Thymus (tissue), 14 donors: ENCODE results near the gene LYRM1. TPM values are rescaled to one million over a fixed set of nuclear protein-coding genes. Genes with fewer than 3 reads are reported as not detected.

Experiments used
- DNase-seq, 9 donors: peaks; one replicate each; pipeline ENCODE4 v3.0.0-alpha.2; 2013; ENCODE audit warnings: low spot score in 9 of 9, low read depth in 6 of 9, missing footprints in 1 of 9
- H3K27ac ChIP-seq, 2 donors: one replicate each; pipeline ENCODE4 v1.5.1; 2013; ENCODE audit warnings: control low read depth in 1 of 2, low read depth in 1 of 2, low read length in 1 of 2, mild to moderate bottlenecking in 1 of 2, moderate library complexity in 1 of 2
- H3K27me3 ChIP-seq, 2 donors: one replicate each; pipeline ENCODE4 v1.5.1; 2013; ENCODE audit warnings: low read length in 1 of 2; ENCODE audit not compliant: control insufficient read depth in 2 of 2, insufficient read depth in 1 of 2
- H3K36me3 ChIP-seq, 2 donors: one replicate each; pipeline ENCODE4 v1.5.1; 2013; ENCODE audit warnings: low read length in 1 of 2, mild to moderate bottlenecking in 1 of 2, moderate library complexity in 1 of 2; ENCODE audit not compliant: control insufficient read depth in 2 of 2, insufficient read depth in 2 of 2
- H3K4me1 ChIP-seq, 2 donors: one replicate each; pipeline ENCODE4 v1.5.1; 2013; ENCODE audit warnings: low read length in 2 of 2; ENCODE audit not compliant: control insufficient read depth in 2 of 2, insufficient read depth in 2 of 2
- H3K4me3 ChIP-seq, 2 donors: one replicate each; pipeline ENCODE4 v1.5.1; 2013; ENCODE audit warnings: low read length in 2 of 2, control low read depth in 1 of 2, mild to moderate bottlenecking in 1 of 2
- H3K9me3 ChIP-seq, 2 donors: one replicate each; pipeline ENCODE4 v1.5.1; 2013; ENCODE audit warnings: low read length in 1 of 2, mild to moderate bottlenecking in 1 of 2; ENCODE audit not compliant: control insufficient read depth in 2 of 2, insufficient read depth in 1 of 2
- WGBS: extraction: QIAGEN DNeasy Blood & Tissue Kit; methylation state at CpG from one replicate; pipeline ENCODE4 v1.1.7; 2013; 5-methylcytosine and 5-hydroxymethylcytosine counted together
- long read RNA-seq, 10 donors: transcript quantifications; one replicate each; lab custom pipeline, GENCODE V29; 2026
- polyA plus RNA-seq: library from polyadenylated mRNA; stranded (reverse); fragments of 200-250 nt; gene quantifications from one replicate; pipeline ENCODE4 v1.2.3, GENCODE V29; 2013
- total RNA-seq: library from RNA; stranded (reverse); fragments of 120-200 nt; gene quantifications from one replicate; pipeline ENCODE4 v1.2.4, GENCODE V29; 2013
- donor health status: healthy.

The LYRM1 gene, protein sequence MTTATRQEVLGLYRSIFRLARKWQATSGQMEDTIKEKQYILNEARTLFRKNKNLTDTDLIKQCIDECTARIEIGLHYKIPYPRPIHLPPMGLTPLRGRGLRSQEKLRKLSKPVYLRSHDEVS
- total RNA-seq (32.3 TPM), polyA plus RNA-seq (53.3 TPM)
- long read RNA-seq, donor 1, partial matches to known transcripts: 0 of 1 reads
- long read RNA-seq, donor 1, other reads (novel, unspliced or antisense): 0 of 1 reads
- long read RNA-seq, donor 2: 0 reads
- long read RNA-seq, donor 3, transcript LYRM1-204 (4 exons, 1,558 nt): major isoform, 9 of 18 reads
- long read RNA-seq, donor 3, partial matches to known transcripts: 0 of 18 reads
- long read RNA-seq, donor 3, other reads (novel, unspliced or antisense): 0 of 18 reads
- long read RNA-seq, donor 4, partial matches to known transcripts: 0 of 4 reads
- long read RNA-seq, donor 4, other reads (novel, unspliced or antisense): 0 of 4 reads
- long read RNA-seq, donor 5, transcript LYRM1-204 (4 exons, 1,558 nt): major isoform, 9 of 22 reads
- long read RNA-seq, donor 5, transcript LYRM1-208 (4 exons, 460 nt): major isoform, 9 of 22 reads
- long read RNA-seq, donor 5, partial matches to known transcripts: 0 of 22 reads
- long read RNA-seq, donor 5, other reads (novel, unspliced or antisense): 0 of 22 reads
- long read RNA-seq, donor 6, partial matches to known transcripts: 0 of 8 reads
- long read RNA-seq, donor 6, other reads (novel, unspliced or antisense): 0 of 8 reads
- long read RNA-seq, donor 7, transcript LYRM1-204 (4 exons, 1,558 nt): major isoform, 6 of 10 reads
- long read RNA-seq, donor 7, partial matches to known transcripts: 0 of 10 reads
- long read RNA-seq, donor 7, other reads (novel, unspliced or antisense): 0 of 10 reads
- long read RNA-seq, donor 8, partial matches to known transcripts: 0 of 3 reads
- long read RNA-seq, donor 8, other reads (novel, unspliced or antisense): 0 of 3 reads
- long read RNA-seq, donor 9, transcript LYRM1-204 (4 exons, 1,558 nt): major isoform, 5 of 9 reads
- long read RNA-seq, donor 9, partial matches to known transcripts: 0 of 9 reads
- long read RNA-seq, donor 9, other reads (novel, unspliced or antisense): 0 of 9 reads
- long read RNA-seq, donor 10, transcript LYRM1-204 (4 exons, 1,558 nt): major isoform, 7 of 17 reads
- long read RNA-seq, donor 10, partial matches to known transcripts: 7 of 17 reads
- long read RNA-seq, donor 10, other reads (novel, unspliced or antisense): 0 of 17 reads

DNA sequence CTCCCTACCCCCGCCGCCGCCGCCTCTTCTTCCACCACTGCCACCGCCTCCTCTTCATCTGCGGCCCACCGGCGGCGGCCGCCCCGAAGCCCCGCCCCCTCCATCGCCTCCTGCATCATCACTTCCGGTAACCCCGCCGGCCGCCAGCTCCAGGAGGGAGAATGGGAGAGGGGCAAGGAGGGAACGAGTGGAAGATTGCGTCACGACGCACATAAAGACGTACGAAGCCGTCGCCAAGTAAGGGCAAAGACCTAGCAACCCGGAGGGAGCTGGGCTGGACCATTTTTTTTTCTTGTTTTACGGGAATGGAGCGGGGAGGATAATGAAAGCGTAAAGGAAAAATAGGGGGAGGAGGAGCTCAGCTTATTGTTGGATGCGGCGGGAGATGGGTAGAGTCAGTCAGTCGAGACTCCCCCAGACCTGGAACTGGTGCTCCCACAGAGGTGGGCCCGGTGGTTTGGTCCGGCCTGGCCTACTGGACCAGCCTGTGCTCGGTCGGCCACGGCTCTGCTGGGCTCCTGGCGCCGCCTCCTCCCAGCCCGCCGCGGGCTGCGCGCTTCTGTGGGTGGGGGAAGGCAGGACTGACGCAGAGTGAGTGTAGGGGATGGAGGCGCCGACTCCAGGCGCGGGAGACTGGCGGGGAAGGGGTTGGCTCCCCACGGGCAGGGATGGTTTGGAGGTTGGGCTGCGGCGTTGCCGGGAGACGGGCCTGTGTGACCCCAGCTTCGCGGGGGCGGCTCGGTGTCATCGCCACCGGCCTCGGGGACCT is at the start of gene LYRM1, which contains the start of gene DCUN1D3:
Gene LYRM1, plus strand, starts transcription at position 473 of the 769 bp plus-strand sequence. CDS start 14,785 bp downstream, outside the sequence.
Gene DCUN1D3, minus strand, starts transcription at position 60 of the 769 bp plus-strand sequence. CDS start 37,820 bp downstream, outside the sequence.
- H3K9me3 ChIP-seq: no peaks in the 10 kb centered on the region
- H3K4me1 ChIP-seq: peaks cover 21 to 24% of the 10 kb centered on the region in 2 donors
- peak; percentile 69 to 93 (median 83) for DNase-seq
- peak within 1 kb of the TSS; percentile 88 to 92 for H3K27ac ChIP-seq
- peak within 1 kb of the TSS; percentile 82 to 92 for H3K4me3 ChIP-seq
- peaks cover 0 to 4% of the 10 kb centered on the region in 2 donors for H3K36me3 ChIP-seq
- WGBS: under 1% methylated on average over 62 of the region's 62 CpGs
- H3K27me3 ChIP-seq: no peaks in the 10 kb centered on the region

DNA sequence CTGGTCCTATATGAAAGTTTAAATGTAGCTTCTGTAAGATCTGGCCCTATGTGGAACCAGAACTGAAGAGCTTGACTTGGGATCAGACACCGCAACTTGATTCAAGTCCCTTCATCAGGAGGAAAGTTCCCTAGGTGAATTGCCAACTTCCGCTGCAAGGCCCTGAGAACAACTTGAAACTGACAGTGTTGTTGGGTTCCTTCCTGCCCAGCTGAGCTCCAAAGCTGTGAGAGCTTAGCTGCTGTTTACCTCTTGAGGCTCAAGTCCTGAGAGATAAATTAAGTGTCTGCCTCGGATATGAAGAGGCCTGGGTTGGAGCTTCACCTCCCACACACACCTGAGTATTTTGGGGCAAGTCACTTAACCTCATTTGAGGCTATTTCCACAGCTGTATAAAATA is 49.6 kb upstream of the LYRM1 start:
- H3K9me3 ChIP-seq: no peaks in the 10 kb centered on the region
- H3K4me3 ChIP-seq: no peak overlapping the region
- no peaks in the 10 kb centered on the region for H3K4me1 ChIP-seq
- H3K27me3 ChIP-seq: no peaks in the 10 kb centered on the region
- DNase-seq: no peak
- 94% methylated on average over 3 of the region's 3 CpGs for WGBS
- no peak overlapping the region for H3K27ac ChIP-seq
- H3K36me3 ChIP-seq: peaks cover 10 to 17% of the 10 kb centered on the region in 2 donors

DNA sequence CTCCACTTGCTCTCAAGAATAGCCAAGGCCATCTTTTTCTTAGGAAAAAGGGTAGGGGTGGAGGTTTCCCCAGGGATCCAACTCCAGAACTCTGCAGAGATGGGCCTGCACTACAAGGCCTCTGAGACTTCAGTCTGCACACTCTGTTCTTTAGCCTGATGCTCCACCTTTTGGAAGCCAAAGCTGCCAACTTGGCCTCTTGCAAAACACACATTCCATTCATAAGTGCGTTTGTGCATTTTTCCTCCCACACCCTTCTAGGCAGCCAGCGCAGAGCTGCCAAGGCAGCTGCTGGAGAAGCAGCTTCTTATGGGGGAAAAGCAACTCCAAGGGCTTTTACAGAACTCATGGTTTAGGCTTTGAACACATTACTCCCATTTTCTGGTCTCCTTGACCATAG is 49.0 kb upstream of the LYRM1 start:
- Histone ChIP-seq H3K4me1 (no peaks in the 10 kb centered on the region), H3K27me3 (no peaks in the 10 kb centered on the region), H3K36me3 (peaks cover 7 to 12% of the 10 kb centered on the region in 2 donors), H3K27ac (no peak overlapping the region), H3K9me3 (no peaks in the 10 kb centered on the region), H3K4me3 (no peak overlapping the region)
- DNase-seq: no peak
- 92% methylated on average over 2 of the region's 2 CpGs for WGBS

DNA sequence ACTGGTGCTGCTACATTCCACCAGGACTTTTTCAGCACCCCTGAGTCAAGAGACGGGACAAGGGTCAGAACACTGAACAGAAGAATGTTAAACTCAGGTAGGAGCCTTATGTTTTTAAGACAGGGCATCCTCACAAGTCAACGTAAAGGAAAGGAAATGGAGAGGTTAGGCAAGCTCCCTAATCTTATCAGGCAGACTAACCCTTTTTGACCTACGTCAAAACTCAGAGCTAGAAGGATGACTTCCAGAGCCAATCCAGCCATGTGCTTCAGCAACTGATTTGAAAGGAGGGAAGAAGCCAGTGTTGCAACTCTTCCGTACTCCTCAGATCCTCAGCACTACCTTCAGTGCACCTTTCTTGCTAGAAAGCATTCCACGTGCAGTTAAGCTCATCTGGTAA is 47.4 kb upstream of the LYRM1 start:
- no peaks in the 10 kb centered on the region for H3K9me3 ChIP-seq
- DNase-seq: no peak
- no peaks in the 10 kb centered on the region for H3K4me1 ChIP-seq
- no peaks in the 10 kb centered on the region for H3K27me3 ChIP-seq
- no peak overlapping the region for H3K27ac ChIP-seq
- no peak overlapping the region for H3K4me3 ChIP-seq
- WGBS: 98% methylated on average over 5 of the region's 5 CpGs
- H3K36me3 ChIP-seq: peaks cover 3 to 6% of the 10 kb centered on the region in 2 donors

DNA sequence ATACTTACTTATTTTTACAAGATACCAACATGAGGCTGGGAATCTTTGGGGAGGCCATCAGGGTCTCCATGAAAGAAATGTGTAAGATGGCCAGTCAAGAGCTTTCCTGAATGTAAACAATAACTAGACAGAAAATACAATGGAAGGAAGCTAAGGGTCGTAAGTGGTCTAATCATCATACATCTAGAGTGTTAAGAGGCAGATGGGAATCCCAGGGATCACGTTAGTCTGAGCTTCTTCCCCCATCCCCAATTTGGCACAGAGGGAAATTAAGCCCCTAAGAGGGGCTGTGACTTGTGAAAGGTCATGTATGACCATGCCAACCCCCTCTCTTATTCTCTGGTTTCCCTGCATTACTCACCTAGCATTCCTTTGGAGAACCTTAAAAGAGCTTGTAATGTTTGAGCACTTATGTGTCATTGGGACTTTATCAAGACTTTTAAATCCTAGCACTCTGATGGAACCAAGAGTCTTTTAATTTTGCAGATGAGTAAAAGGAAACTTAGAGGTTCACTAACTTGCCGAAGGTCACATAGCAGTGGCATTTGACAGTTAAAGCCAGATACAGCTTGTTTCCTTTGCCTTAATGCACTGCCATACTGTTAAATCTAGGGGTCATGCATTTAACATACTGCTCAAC is 46.5 kb upstream of the LYRM1 start:
- WGBS: 98% methylated on average over 3 of the region's 3 CpGs
- peaks cover 3 to 6% of the 10 kb centered on the region in 2 donors for H3K36me3 ChIP-seq
- H3K27ac ChIP-seq: no peak overlapping the region
- no peaks in the 10 kb centered on the region for H3K9me3 ChIP-seq
- H3K27me3 ChIP-seq: no peaks in the 10 kb centered on the region
- H3K4me3 ChIP-seq: no peak overlapping the region
- no peak for DNase-seq
- no peaks in the 10 kb centered on the region for H3K4me1 ChIP-seq

DNA sequence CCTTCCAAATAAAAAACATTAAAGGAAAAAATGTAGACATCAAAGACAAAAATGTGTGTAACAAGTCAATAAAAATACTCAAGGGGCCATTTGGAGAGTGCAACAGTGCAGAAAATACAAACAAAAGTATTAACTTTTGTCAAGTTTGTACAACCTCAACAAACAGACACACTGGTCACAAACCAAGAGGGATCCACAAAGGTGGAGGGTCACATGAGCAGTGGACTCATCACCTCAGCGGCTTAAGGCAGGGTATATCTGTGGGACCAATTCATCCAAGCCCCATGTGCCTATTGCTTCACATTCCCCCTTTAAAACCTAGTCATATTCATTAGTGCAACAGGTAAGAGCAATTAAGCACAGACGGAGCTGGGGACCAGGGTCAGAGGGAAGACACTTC is 45.6 kb upstream of the LYRM1 start:
- WGBS: 97% methylated on average over 2 of the region's 2 CpGs
- Histone ChIP-seq H3K27me3 (no peaks in the 10 kb centered on the region), H3K4me3 (no peak overlapping the region), H3K4me1 (no peaks in the 10 kb centered on the region), H3K9me3 (no peaks in the 10 kb centered on the region), H3K27ac (no peak overlapping the region), H3K36me3 (peaks cover 8 to 11% of the 10 kb centered on the region in 2 donors)
- DNase-seq: no peak

DNA sequence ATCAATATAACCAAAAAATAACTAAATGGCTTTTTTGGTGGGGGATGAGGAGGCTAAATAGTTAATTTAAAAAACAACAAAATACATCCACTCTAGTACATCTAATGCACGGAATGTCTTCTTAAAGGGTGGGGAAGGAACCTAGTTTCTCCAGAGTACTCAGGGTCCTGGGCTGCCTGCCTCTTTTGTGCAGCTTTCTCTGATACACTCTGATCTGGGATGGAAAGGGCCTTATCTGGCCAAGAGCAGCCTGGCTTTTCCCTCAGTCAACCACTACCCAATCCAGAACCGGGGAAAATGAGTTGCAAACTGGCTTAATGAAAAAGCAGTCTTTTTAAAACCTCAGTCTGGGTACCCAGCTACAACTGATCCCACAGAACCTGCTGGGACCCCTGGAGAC is 43.3 kb upstream of the LYRM1 start:
- WGBS: 94% methylated on average over 2 of the region's 2 CpGs
- Histone ChIP-seq H3K36me3 (peaks cover 10 to 21% of the 10 kb centered on the region in 2 donors), H3K27me3 (no peaks in the 10 kb centered on the region), H3K27ac (no peak overlapping the region), H3K4me1 (no peaks in the 10 kb centered on the region), H3K9me3 (no peaks in the 10 kb centered on the region), H3K4me3 (no peak overlapping the region)
- DNase-seq: no peak

DNA sequence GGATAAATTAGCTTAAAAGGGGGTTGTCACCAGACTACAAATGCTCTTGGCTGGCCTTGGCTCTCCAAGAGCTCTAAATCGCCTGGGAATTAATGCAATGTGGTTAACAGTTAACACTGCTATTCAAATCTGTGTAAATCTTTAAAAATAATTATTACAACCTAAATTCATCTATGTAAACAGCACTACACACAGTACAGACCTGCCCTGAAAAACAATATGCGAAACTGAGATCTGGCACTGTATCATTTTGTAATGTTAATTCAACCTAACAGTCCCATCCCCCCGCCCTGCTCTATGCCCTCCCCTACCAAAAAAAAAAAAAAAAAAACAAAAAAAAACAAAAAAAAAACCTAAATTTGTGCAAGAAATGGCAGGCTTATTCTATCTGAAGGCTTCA is 41.3 kb upstream of the LYRM1 start:
- Histone ChIP-seq H3K4me3 (no peak overlapping the region), H3K27ac (no peak overlapping the region), H3K36me3 (peaks cover 7 to 20% of the 10 kb centered on the region in 2 donors), H3K27me3 (no peaks in the 10 kb centered on the region), H3K4me1 (no peaks in the 10 kb centered on the region), H3K9me3 (no peaks in the 10 kb centered on the region)
- DNase-seq: no peak
- WGBS: 93% methylated on average over 3 of the region's 3 CpGs
